GM19035 (cell line): Measurements from ENCODE around the gene SVBP.
"Not testable (repeated sequence)": the region's sequence is repeated elsewhere in the genome, so short reads cannot be mapped to it uniquely, and the experiment has no call there.

Source experiments
- ATAC-seq: cut with Tn5 transposase; IDR thresholded peaks from one replicate; pipeline ENCODE4 v1.9.1; 2021; ENCODE audit not compliant: unreplicated experiment

The SVBP gene

GRCh38 chr1:42816585-42817439 lies at the start of gene SVBP, which contains the start of gene ERMAP:
SVBP (minus strand) TSS chr1:42817397; CDS start chr1:42816544, 853 bp downstream.
ERMAP (plus strand) TSS chr1:42817122; CDS start chr1:42830449, 13,327 bp downstream.
- peak; percentile 81 for ATAC-seq

GRCh38 chr1:42866549-42866948 lies 49.4 kb upstream of the SVBP start:
- no peak for ATAC-seq

- no peak for ATAC-seq
These were observed 43.8 kb upstream of the SVBP start for GRCh38 chr1:42861014-42861399.

GRCh38 chr1:42860339-42861013 lies 43.3 kb upstream of the SVBP start:
- ATAC-seq: no peak

GRCh38 chr1:42859366-42859765 lies 42.2 kb upstream of the SVBP start:
- ATAC-seq: not testable (repeated sequence)

- not testable (repeated sequence) for ATAC-seq
These were observed 39.4 kb upstream of the SVBP start for GRCh38 chr1:42856554-42856953.

GRCh38 chr1:42853116-42853884 lies 36.1 kb upstream of the SVBP start:
- no peak for ATAC-seq

- no peak for ATAC-seq
These were observed 35.4 kb upstream of the SVBP start for GRCh38 chr1:42852608-42852980.

- no peak for ATAC-seq
These were observed 34.9 kb upstream of the SVBP start for GRCh38 chr1:42851960-42852607.

- no peak for ATAC-seq
These were observed 34.2 kb upstream of the SVBP start for GRCh38 chr1:42851420-42851819.

GRCh38 chr1:42849944-42850343 lies 32.7 kb upstream of the SVBP start:
- no peak for ATAC-seq

GRCh38 chr1:42848823-42849537 lies 31.8 kb upstream of the SVBP start:
- no peak for ATAC-seq

GRCh38 chr1:42847721-42848460 lies 30.7 kb upstream of the SVBP start:
- no peak for ATAC-seq

- no peak for ATAC-seq
These were observed 30.0 kb upstream of the SVBP start for GRCh38 chr1:42847111-42847595.

- peak; percentile 90 for ATAC-seq
These were observed 29.3 kb upstream of the SVBP start, which contains the start of gene ZNF691 for GRCh38 chr1:42846257-42847110. ZNF691 (plus strand) TSS chr1:42846613; CDS start chr1:42849659, 3,046 bp downstream.

GRCh38 chr1:42845866-42846256 lies 28.7 kb upstream of the SVBP start:
- ATAC-seq: peak; percentile 14

- ATAC-seq: no peak
These were observed 28.0 kb upstream of the SVBP start for GRCh38 chr1:42845193-42845592.

GRCh38 chr1:42844592-42845140 lies 27.5 kb upstream of the SVBP start:
- no peak for ATAC-seq
